ENCODE results near the gene SIDT1.
"Not testable (repeated sequence)": the region's sequence is repeated elsewhere in the genome, so short reads cannot be mapped to it uniquely, and the experiment has no call there.

The SIDT1 gene

GRCh38 chr3:113600418-113601182 lies 68.2 kb downstream of the SIDT1 start:
- no peak for DNase-seq

GRCh38 chr3:113601240-113601639 lies 68.9 kb downstream of the SIDT1 start:
- DNase-seq, result no peak

GRCh38 chr3:113602256-113602655 lies 69.9 kb downstream of the SIDT1 start:
- DNase-seq, result no peak

- no peak for DNase-seq
These were observed 70.5 kb downstream of the SIDT1 start for GRCh38 chr3:113602836-113603235.

GRCh38 chr3:113606539-113607218 lies 74.3 kb downstream of the SIDT1 start:
- DNase-seq, result no peak

GRCh38 chr3:113607219-113607596 lies 74.9 kb downstream of the SIDT1 start:
- DNase-seq, result no peak

- DNase-seq, result no peak
These were observed 82.0 kb downstream of the SIDT1 start for GRCh38 chr3:113614402-113614801.

GRCh38 chr3:113615976-113616375 lies 83.6 kb downstream of the SIDT1 start:
- DNase-seq, result no peak

- DNase-seq, result no peak
These were observed 85.4 kb downstream of the SIDT1 start for GRCh38 chr3:113617726-113618125.

- DNase-seq, result no peak
These were observed 87.7 kb downstream of the SIDT1 start for GRCh38 chr3:113620091-113620490.

GRCh38 chr3:113623324-113623723 lies 91.0 kb downstream of the SIDT1 start:
- no peak for DNase-seq

- DNase-seq, result no peak
These were observed 91.5 kb downstream of the SIDT1 start for GRCh38 chr3:113623811-113624210.

GRCh38 chr3:113625834-113626233 lies 93.5 kb downstream of the SIDT1 start:
- DNase-seq, result no peak

- no peak for DNase-seq
These were observed 94.4 kb downstream of the SIDT1 start for GRCh38 chr3:113626503-113627371.

GRCh38 chr3:113628316-113628715 lies 96.0 kb downstream of the SIDT1 start:
- DNase-seq, result no peak

GRCh38 chr3:113628788-113629187 lies 96.4 kb downstream of the SIDT1 start:
- DNase-seq, result no peak

- DNase-seq, result no peak
These were observed 97.4 kb downstream of the SIDT1 start for GRCh38 chr3:113629584-113630421.

GRCh38 chr3:113630956-113631542 lies 98.7 kb downstream of the SIDT1 start:
- no peak for DNase-seq

GRCh38 chr3:113631573-113631972 lies 99.2 kb downstream of the SIDT1 start:
- DNase-seq, result no peak

GRCh38 chr3:113634782-113635474 lies 102.6 kb downstream of the SIDT1 start:
- no peak for DNase-seq

GRCh38 chr3:113636034-113636433 lies 103.7 kb downstream of the SIDT1 start:
- not testable (repeated sequence) for DNase-seq

- DNase-seq, result no peak
These were observed 105.4 kb downstream of the SIDT1 start for GRCh38 chr3:113637756-113638155.

All from NCI-H2081 treated with DMSO at 0.1 percent for 48 hours (cell line).